DND-41 (cell line): ENCODE results near the gene C22orf31.

Experiments used
- EZH2 ChIP-seq: IDR thresholded peaks from 3 replicates; pipeline ENCODE4 v1.6.1; 2012; ENCODE audit warnings: borderline replicate concordance, low read depth, mild to moderate bottlenecking, moderate library complexity, low read length, inconsistent platforms; ENCODE audit not compliant: severe bottlenecking
- TF ChIP-seq, protein P1 (sequence below): IDR thresholded peaks from 2 replicates; pipeline ENCODE4 v1.5.1; 2012; ENCODE audit warnings: borderline replicate concordance, low read length, moderate library complexity, mild to moderate bottlenecking; ENCODE audit not compliant: poor library complexity, severe bottlenecking; ENCODE audit errors: extremely low read depth

DNA sequence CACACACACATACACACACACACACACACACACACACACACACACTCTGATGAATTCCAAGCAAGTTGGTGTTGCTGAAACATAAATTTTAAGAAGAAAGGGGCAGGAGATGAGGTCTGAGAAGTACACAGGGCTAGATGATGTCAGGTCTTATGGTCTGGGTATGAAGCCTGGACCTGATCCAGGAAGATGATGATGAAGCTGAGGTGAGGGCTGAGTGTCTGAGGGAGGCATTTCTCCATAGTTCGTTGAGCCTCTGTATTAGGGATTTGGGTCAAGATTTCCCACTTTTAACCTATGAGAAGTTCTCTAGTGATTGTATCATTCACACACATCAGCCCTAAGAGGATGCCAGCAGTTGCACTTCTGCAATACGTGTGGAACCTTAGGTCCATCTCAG is 43.8 kb upstream of the C22orf31 start:
- TF ChIP-seq, protein P1, sequence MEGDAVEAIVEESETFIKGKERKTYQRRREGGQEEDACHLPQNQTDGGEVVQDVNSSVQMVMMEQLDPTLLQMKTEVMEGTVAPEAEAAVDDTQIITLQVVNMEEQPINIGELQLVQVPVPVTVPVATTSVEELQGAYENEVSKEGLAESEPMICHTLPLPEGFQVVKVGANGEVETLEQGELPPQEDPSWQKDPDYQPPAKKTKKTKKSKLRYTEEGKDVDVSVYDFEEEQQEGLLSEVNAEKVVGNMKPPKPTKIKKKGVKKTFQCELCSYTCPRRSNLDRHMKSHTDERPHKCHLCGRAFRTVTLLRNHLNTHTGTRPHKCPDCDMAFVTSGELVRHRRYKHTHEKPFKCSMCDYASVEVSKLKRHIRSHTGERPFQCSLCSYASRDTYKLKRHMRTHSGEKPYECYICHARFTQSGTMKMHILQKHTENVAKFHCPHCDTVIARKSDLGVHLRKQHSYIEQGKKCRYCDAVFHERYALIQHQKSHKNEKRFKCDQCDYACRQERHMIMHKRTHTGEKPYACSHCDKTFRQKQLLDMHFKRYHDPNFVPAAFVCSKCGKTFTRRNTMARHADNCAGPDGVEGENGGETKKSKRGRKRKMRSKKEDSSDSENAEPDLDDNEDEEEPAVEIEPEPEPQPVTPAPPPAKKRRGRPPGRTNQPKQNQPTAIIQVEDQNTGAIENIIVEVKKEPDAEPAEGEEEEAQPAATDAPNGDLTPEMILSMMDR = no peak
- TF ChIP-seq EZH2 = no peak
